ENCODE data around the gene BAX. TPM values are rescaled to one million over a fixed set of nuclear protein-coding genes. Genes with fewer than 3 reads are reported as not detected.

BAX gene
- total and polyA plus RNA-seq, 9 of the 15 experiments (the other 6 are each of a cell fraction or from before 2014, with no cell fraction given): 3.2 to 95.4 (median 44.5) TPM

DNA sequence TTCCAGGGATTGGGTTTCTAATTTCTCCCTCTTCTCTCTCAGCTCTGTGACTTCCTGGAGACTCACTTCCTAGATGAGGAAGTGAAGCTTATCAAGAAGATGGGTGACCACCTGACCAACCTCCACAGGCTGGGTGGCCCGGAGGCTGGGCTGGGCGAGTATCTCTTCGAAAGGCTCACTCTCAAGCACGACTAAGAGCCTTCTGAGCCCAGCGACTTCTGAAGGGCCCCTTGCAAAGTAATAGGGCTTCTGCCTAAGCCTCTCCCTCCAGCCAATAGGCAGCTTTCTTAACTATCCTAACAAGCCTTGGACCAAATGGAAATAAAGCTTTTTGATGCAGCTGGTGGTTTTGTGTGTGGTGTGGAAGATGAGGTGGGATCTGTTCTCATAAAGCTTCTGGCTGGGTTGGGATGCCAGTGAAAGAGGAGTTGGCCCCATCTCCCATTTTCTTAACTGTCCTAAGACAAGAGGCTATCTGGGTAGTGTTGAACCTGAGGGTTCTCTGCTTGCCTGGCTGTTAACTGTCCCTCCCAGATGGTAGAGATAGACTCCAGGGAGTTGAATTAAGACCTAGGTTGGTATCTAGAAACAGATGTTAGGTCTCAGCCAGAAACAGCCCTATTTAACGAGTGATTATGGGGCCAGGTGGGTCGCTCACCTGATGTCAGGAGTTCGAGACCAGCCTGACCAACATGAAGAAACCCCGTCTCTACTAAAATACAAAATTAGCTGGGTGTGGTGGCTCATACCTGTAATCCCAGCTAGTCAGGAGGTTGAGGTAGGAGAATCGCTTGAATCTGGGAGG lies 12.1 kb downstream of the BAX start (continued):
- TF ChIP-seq, protein P1, sequence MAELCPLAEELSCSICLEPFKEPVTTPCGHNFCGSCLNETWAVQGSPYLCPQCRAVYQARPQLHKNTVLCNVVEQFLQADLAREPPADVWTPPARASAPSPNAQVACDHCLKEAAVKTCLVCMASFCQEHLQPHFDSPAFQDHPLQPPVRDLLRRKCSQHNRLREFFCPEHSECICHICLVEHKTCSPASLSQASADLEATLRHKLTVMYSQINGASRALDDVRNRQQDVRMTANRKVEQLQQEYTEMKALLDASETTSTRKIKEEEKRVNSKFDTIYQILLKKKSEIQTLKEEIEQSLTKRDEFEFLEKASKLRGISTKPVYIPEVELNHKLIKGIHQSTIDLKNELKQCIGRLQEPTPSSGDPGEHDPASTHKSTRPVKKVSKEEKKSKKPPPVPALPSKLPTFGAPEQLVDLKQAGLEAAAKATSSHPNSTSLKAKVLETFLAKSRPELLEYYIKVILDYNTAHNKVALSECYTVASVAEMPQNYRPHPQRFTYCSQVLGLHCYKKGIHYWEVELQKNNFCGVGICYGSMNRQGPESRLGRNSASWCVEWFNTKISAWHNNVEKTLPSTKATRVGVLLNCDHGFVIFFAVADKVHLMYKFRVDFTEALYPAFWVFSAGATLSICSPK (IDR thresholded peaks at IDR 0.05; ENCODE audit: borderline replicate concordance): no peak
- TF ChIP-seq HDAC6 (IDR thresholded peaks at IDR 0.05; ENCODE audit: low read depth, low read length) (no peak), SMARCB1 (IDR thresholded peaks at IDR 0.05; ENCODE audit: insufficient read length, low read depth) (no peak), SP1 (CRISPR knock-in tag; IDR thresholded peaks at IDR 0.05) (no peak), KDM4B (IDR thresholded peaks at IDR 0.05; ENCODE audit: borderline replicate concordance in 2 of 2, low read depth in 1 of 2) (no peak), KDM5B (IDR thresholded peaks at IDR 0.05; ENCODE audit: insufficient replicate concordance, low read depth, low read length) (peak; percentile 24), HDAC1 (IDR thresholded peaks at IDR 0.05) (no peak), BCL6 (CRISPR knock-in tag; IDR thresholded peaks at IDR 0.05) (no peak), HDGF (IDR thresholded peaks at IDR 0.05) (no peak), LARP7 (IDR thresholded peaks at IDR 0.05) (no peak; the same call in none of the 2 replicates), NR2C2 (CRISPR knock-in tag; IDR thresholded peaks at IDR 0.05) (no peak), NR2C2 (tag; IDR thresholded peaks at IDR 0.05) (no peak)
- TF ChIP-seq, protein P2, sequence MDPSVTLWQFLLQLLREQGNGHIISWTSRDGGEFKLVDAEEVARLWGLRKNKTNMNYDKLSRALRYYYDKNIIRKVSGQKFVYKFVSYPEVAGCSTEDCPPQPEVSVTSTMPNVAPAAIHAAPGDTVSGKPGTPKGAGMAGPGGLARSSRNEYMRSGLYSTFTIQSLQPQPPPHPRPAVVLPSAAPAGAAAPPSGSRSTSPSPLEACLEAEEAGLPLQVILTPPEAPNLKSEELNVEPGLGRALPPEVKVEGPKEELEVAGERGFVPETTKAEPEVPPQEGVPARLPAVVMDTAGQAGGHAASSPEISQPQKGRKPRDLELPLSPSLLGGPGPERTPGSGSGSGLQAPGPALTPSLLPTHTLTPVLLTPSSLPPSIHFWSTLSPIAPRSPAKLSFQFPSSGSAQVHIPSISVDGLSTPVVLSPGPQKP (CRISPR knock-in tag; IDR thresholded peaks at IDR 0.05): no peak
- TF ChIP-seq, protein P3, sequence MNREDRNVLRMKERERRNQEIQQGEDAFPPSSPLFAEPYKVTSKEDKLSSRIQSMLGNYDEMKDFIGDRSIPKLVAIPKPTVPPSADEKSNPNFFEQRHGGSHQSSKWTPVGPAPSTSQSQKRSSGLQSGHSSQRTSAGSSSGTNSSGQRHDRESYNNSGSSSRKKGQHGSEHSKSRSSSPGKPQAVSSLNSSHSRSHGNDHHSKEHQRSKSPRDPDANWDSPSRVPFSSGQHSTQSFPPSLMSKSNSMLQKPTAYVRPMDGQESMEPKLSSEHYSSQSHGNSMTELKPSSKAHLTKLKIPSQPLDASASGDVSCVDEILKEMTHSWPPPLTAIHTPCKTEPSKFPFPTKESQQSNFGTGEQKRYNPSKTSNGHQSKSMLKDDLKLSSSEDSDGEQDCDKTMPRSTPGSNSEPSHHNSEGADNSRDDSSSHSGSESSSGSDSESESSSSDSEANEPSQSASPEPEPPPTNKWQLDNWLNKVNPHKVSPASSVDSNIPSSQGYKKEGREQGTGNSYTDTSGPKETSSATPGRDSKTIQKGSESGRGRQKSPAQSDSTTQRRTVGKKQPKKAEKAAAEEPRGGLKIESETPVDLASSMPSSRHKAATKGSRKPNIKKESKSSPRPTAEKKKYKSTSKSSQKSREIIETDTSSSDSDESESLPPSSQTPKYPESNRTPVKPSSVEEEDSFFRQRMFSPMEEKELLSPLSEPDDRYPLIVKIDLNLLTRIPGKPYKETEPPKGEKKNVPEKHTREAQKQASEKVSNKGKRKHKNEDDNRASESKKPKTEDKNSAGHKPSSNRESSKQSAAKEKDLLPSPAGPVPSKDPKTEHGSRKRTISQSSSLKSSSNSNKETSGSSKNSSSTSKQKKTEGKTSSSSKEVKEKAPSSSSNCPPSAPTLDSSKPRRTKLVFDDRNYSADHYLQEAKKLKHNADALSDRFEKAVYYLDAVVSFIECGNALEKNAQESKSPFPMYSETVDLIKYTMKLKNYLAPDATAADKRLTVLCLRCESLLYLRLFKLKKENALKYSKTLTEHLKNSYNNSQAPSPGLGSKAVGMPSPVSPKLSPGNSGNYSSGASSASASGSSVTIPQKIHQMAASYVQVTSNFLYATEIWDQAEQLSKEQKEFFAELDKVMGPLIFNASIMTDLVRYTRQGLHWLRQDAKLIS (CRISPR knock-in tag; IDR thresholded peaks at IDR 0.05): no peak; the same call in 1 of the 2 replicates
